ENCODE results near the gene MITF. TPM values are rescaled to one million over a fixed set of nuclear protein-coding genes. Genes with fewer than 3 reads are reported as not detected.

The MITF gene
- polyA plus RNA-seq, 1 of the 3 experiments (the other 2 are of a cell fraction): 1.7 TPM

GRCh38 chr3:69786854-69787253, 47.6 kb downstream of the MITF start:
- H3K9me3 ChIP-seq: 0 out of 2 replicates have a peak, but pooled peaks cover 4% of the 10 kb centered on the region
- TF ChIP-seq USF1 (IDR thresholded peaks at IDR 0.05; ENCODE audit: borderline replicate concordance, low read depth) (no peak), MXI1 (IDR thresholded peaks at IDR 0.05; ENCODE audit: low read depth, low read length) (no peak), FOXM1 (IDR thresholded peaks at IDR 0.05; ENCODE audit: low read depth) (no peak), PBX3 (IDR thresholded peaks at IDR 0.05) (no peak), JUND (IDR thresholded peaks at IDR 0.05) (no peak)
- CTCF ChIA-PET: interaction anchor here (1.0 kb wide), 1 partner anchor 96 kb away, joined by 4 read pairs; no protein-coding TSS in a partner anchor
- H4K20me1 ChIP-seq (ENCODE audit: insufficient read depth): no peaks in the 10 kb centered on the region
- H3K36me3 ChIP-seq (replicated peaks in 1 of 2; ENCODE audit: control insufficient read depth in 1 of 2, insufficient read depth in 2 of 2, low read length in 1 of 2): no peaks in the 10 kb centered on the region
- no peaks in the 10 kb centered on the region for H3K9me2 ChIP-seq
- H3K4me1 ChIP-seq (ENCODE audit: control insufficient read depth in 1 of 2, insufficient read depth in 2 of 2, low read depth in 1 of 2, low read length in 1 of 2): peaks cover 12 to 13% of the 10 kb centered on the region in 2 experiments; a peak in 3 of 4 replicates
- H3K9ac ChIP-seq: no peak overlapping the region; the same call in 1 of the 2 replicates
- H3K4me3 ChIP-seq (ENCODE audit: low read depth in 2 of 2, low read length in 1 of 2): no peak overlapping the region
- DNase-seq: no peak
- peak overlapping the region; percentile 58 to 73; a peak in 3 of 4 replicates for H3K27ac ChIP-seq (ENCODE audit: low read depth in 2 of 2, low read length in 1 of 2)
- H3K27me3 ChIP-seq (ENCODE audit: insufficient read depth): no peaks in the 10 kb centered on the region
- H3K4me2 ChIP-seq: no peak overlapping the region; the same call in 1 of the 2 replicates
- POLR2A ChIA-PET: no interaction called here
- 92% methylated on average over 4 of the region's 4 CpGs for WGBS (ENCODE audit: low lambda C conversion rate)
- peaks cover 21% of the 10 kb centered on the region for H3F3A ChIP-seq (replicated peaks; ENCODE audit: insufficient read depth)
- H3K79me2 ChIP-seq (ENCODE audit: insufficient read depth): no peaks in the 10 kb centered on the region
- H2AFZ ChIP-seq (ENCODE audit: low read depth): peak overlapping the region; percentile 48; the same call in 1 of the 2 replicates

- H3K4me2 ChIP-seq: peak overlapping the region; percentile 46
- WGBS (ENCODE audit: low lambda C conversion rate): 44% methylated on average over 3 of the region's 3 CpGs
- no peak for DNase-seq
- no peaks in the 10 kb centered on the region for H3K36me3 ChIP-seq (replicated peaks in 1 of 2; ENCODE audit: control insufficient read depth in 1 of 2, insufficient read depth in 2 of 2, low read length in 1 of 2)
- no peaks in the 10 kb centered on the region for H3K79me2 ChIP-seq (ENCODE audit: insufficient read depth)
- peak overlapping the region; percentile 48; the same call in 1 of the 2 replicates for H2AFZ ChIP-seq (ENCODE audit: low read depth)
- CTCF ChIA-PET: interaction anchor here (1.0 kb wide), 1 partner anchor 97 kb away, joined by 4 read pairs; no protein-coding TSS in a partner anchor
- H3K4me3 ChIP-seq (ENCODE audit: low read depth in 2 of 2, low read length in 1 of 2): no peak overlapping the region
- no peak for TF ChIP-seq NFIC (IDR thresholded peaks at IDR 0.05; ENCODE audit: borderline replicate concordance)
- TF ChIP-seq ZBTB33 (IDR thresholded peaks at IDR 0.05; ENCODE audit: borderline replicate concordance, low read depth): no peak
- TF ChIP-seq TEAD4 (IDR thresholded peaks at IDR 0.05; ENCODE audit: borderline replicate concordance, insufficient read depth): no peak
- no peak for TF ChIP-seq NRF1 (IDR thresholded peaks at IDR 0.05; ENCODE audit: low read depth, low read length)
- TF ChIP-seq CTCF (IDR thresholded peaks at IDR 0.05): no peak
- peak; percentile 56; the same call in 1 of the 2 replicates for TF ChIP-seq FOSL2 (IDR thresholded peaks at IDR 0.05; ENCODE audit: borderline replicate concordance, low read depth)
- peak; percentile 36; the same call in 1 of the 2 replicates for TF ChIP-seq TCF12 (IDR thresholded peaks at IDR 0.05)
- TF ChIP-seq FOXM1 (IDR thresholded peaks at IDR 0.05; ENCODE audit: low read depth): no peak
- no peak for TF ChIP-seq IRF3 (IDR thresholded peaks at IDR 0.05; ENCODE audit: low read depth, low read length)
- no peak for TF ChIP-seq CHD2 (IDR thresholded peaks at IDR 0.05; ENCODE audit: low read length, partially characterized antibody)
- peak; percentile 83 for TF ChIP-seq JUND (IDR thresholded peaks at IDR 0.05)
- TF ChIP-seq USF1 (IDR thresholded peaks at IDR 0.05; ENCODE audit: borderline replicate concordance, low read depth): no peak
- no peak for TF ChIP-seq EZH2phosphoT487 (IDR thresholded peaks at IDR 0.05; ENCODE audit: borderline replicate concordance, low read depth)
- TF ChIP-seq TAF1 (IDR thresholded peaks at IDR 0.05; ENCODE audit: borderline replicate concordance, low read depth, low read length): no peak
- peak; percentile 49; the same call in 1 of the 2 replicates for TF ChIP-seq RXRA (IDR thresholded peaks at IDR 0.05; ENCODE audit: borderline replicate concordance, low read depth)
- H3K9me2 ChIP-seq: no peaks in the 10 kb centered on the region
- H3K4me1 ChIP-seq (ENCODE audit: control insufficient read depth in 1 of 2, insufficient read depth in 2 of 2, low read depth in 1 of 2, low read length in 1 of 2): peaks cover 13% of the 10 kb centered on the region in 2 experiments; a peak in 3 of 4 replicates
- H3K9ac ChIP-seq: no peak overlapping the region; the same call in 1 of the 2 replicates
- peak overlapping the region; percentile 58 to 73; a peak in 3 of 4 replicates for H3K27ac ChIP-seq (ENCODE audit: low read depth in 2 of 2, low read length in 1 of 2)
- H3K9me3 ChIP-seq: 0 out of 2 replicates have a peak, but pooled peaks cover 4% of the 10 kb centered on the region
- no peaks in the 10 kb centered on the region for H3K27me3 ChIP-seq (ENCODE audit: insufficient read depth)
- H3F3A ChIP-seq (replicated peaks; ENCODE audit: insufficient read depth): peaks cover 21% of the 10 kb centered on the region
- POLR2A ChIA-PET: no interaction called here
- no peaks in the 10 kb centered on the region for H4K20me1 ChIP-seq (ENCODE audit: insufficient read depth)
These were observed 48.3 kb downstream of the MITF start for GRCh38 chr3:69787436-69788168.
